Neuronal stem cell (in vitro differentiated cells): ENCODE measurements around the gene MRPS9.

Experiments
- DNase-seq: peaks from one replicate; pipeline ENCODE4 v3.0.0-alpha.2; 2013; ENCODE audit warnings: low spot score
- H2AFZ ChIP-seq: one replicate; pipeline ENCODE4 v1.6.1; 2013; ENCODE audit warnings: mild to moderate bottlenecking, low read length, inconsistent platforms
- H2AK5ac ChIP-seq: 2 replicates; pipeline ENCODE4 v1.6.1; 2013; ENCODE audit warnings: low read depth, mild to moderate bottlenecking, inconsistent platforms, low read length, moderate library complexity, mixed read lengths
- H2BK120ac ChIP-seq: 2 replicates; pipeline ENCODE4 v1.6.1; 2013; ENCODE audit warnings: low read depth, mild to moderate bottlenecking, inconsistent platforms, low read length, moderate library complexity, mixed read lengths
- H2BK12ac ChIP-seq: one replicate; pipeline ENCODE4 v1.6.1; 2013; ENCODE audit warnings: low read length, inconsistent platforms
- H2BK15ac ChIP-seq: 2 replicates; pipeline ENCODE4 v1.6.1; 2013; ENCODE audit warnings: mild to moderate bottlenecking, low read length, inconsistent platforms, mixed read lengths
- H2BK5ac ChIP-seq: one replicate; pipeline ENCODE4 v1.6.1; 2013; ENCODE audit warnings: inconsistent platforms, mild to moderate bottlenecking, low read length, moderate library complexity
- H3K14ac ChIP-seq: one replicate; pipeline ENCODE4 v1.6.1; 2013; ENCODE audit warnings: low read length, inconsistent platforms
- H3K18ac ChIP-seq: 2 replicates; pipeline ENCODE4 v1.6.1; 2013; ENCODE audit warnings: low read length, inconsistent platforms
- H3K23ac ChIP-seq: 2 replicates; pipeline ENCODE4 v1.6.1; 2013; ENCODE audit warnings: low read depth, mild to moderate bottlenecking, mixed read lengths, low read length, inconsistent platforms; ENCODE audit not compliant: poor library complexity
- H3K27ac ChIP-seq: replicated peaks from 3 replicates; pipeline ENCODE4 v1.5.1; 2013; ENCODE audit warnings: low read length, inconsistent platforms
- H3K27me3 ChIP-seq, 3 experiments: 2 replicates each; pipeline ENCODE4 v1.6.1; 2013; ENCODE audit warnings: low read length in 3 of 3, mild to moderate bottlenecking in 2 of 3, inconsistent platforms in 1 of 3, low read depth in 1 of 3, mixed read lengths in 1 of 3, moderate library complexity in 1 of 3; ENCODE audit not compliant: control insufficient read depth in 3 of 3, insufficient read depth in 3 of 3
- H3K36me3 ChIP-seq, 2 donors: replicated peaks in 1 of 2; 2 replicates each; pipeline ENCODE4 v1.6.1; 2013; ENCODE audit warnings: low read length in 2 of 2; ENCODE audit not compliant: control insufficient read depth in 2 of 2, insufficient read depth in 2 of 2
- H3K4ac ChIP-seq: 2 replicates; pipeline ENCODE4 v1.6.1; 2013; ENCODE audit warnings: inconsistent platforms, mild to moderate bottlenecking, low read length, moderate library complexity
- H3K4me1 ChIP-seq, 2 donors: 1 replicate in 1 of 2; 2 replicates in 1 of 2; pipeline ENCODE4 v1.6.1; 2013; ENCODE audit warnings: low read length in 2 of 2, low read depth in 1 of 2; ENCODE audit not compliant: control insufficient read depth in 2 of 2, insufficient read depth in 1 of 2
- H3K4me2 ChIP-seq: one replicate; pipeline ENCODE4 v1.6.1; 2013; ENCODE audit warnings: mild to moderate bottlenecking, low read length, inconsistent platforms; ENCODE audit not compliant: insufficient read depth, poor library complexity, severe bottlenecking
- H3K4me3 ChIP-seq, 2 donors: 2 replicates each; pipeline ENCODE4 v1.5.1; 2013; ENCODE audit warnings: low read length in 2 of 2, mild to moderate bottlenecking in 2 of 2, inconsistent platforms in 1 of 2, moderate library complexity in 1 of 2
- H3K79me1 ChIP-seq: one replicate; pipeline ENCODE4 v1.6.1; 2013; ENCODE audit warnings: low read depth, mild to moderate bottlenecking, inconsistent platforms, low read length, moderate library complexity
- H3K9ac ChIP-seq: one replicate; pipeline ENCODE4 v1.6.1; 2013; ENCODE audit warnings: mild to moderate bottlenecking, low read depth, low read length, inconsistent platforms; ENCODE audit not compliant: poor library complexity
- H3K9me3 ChIP-seq, 2 donors: replicated peaks in 1 of 2; 2 replicates each; pipeline versions ENCODE3 to v1.6.1; 2013; ENCODE audit warnings: low read length in 2 of 2, mild to moderate bottlenecking in 2 of 2, inconsistent platforms in 1 of 2, low read depth in 1 of 2, mixed read lengths in 1 of 2, moderate library complexity in 1 of 2; ENCODE audit not compliant: control insufficient read depth in 2 of 2, insufficient read depth in 1 of 2
- H4K8ac ChIP-seq: one replicate; pipeline ENCODE4 v1.6.1; 2013; ENCODE audit warnings: low read depth, mild to moderate bottlenecking, inconsistent platforms, low read length, moderate library complexity
- H4K91ac ChIP-seq: one replicate; pipeline ENCODE4 v1.6.1; 2013; ENCODE audit warnings: low read length, low read depth, mild to moderate bottlenecking, inconsistent platforms; ENCODE audit not compliant: poor library complexity
- WGBS, 2 donors: extraction: QIAGEN DNeasy Blood & Tissue Kit; methylation state at CpG; one replicate each; pipeline ENCODE4 v1.1.7; 2013; ENCODE audit warnings: missing lambda C conversion rate in 2 of 2, mixed read lengths in 1 of 2; ENCODE audit not compliant: insufficient read length in 2 of 2, insufficient replicate concordance in 1 of 2; ENCODE audit errors: extremely low coverage in 2 of 2; 5-methylcytosine and 5-hydroxymethylcytosine counted together

MRPS9 gene

GRCh38 chr2:105076121-105076520 lies 38.3 kb downstream of the MRPS9 start:
- Histone ChIP-seq H2BK5ac (no peak overlapping the region), H4K91ac (no peak overlapping the region), H3K4ac (no peak overlapping the region), H3K4me2 (no peak overlapping the region), H3K9me3 (no peaks in the 10 kb centered on the region), H3K18ac (no peak overlapping the region), H2AFZ (no peak overlapping the region), H2BK15ac (no peak overlapping the region), H2BK120ac (no peak overlapping the region), H3K4me1 (peaks cover 2 to 7% of the 10 kb centered on the region in 2 donors), H2BK12ac (no peak overlapping the region), H3K79me1 (no peaks in the 10 kb centered on the region), H3K23ac (no peak overlapping the region), H3K14ac (no peak overlapping the region), H3K4me3 (no peak overlapping the region), H3K27ac (no peak overlapping the region), H3K36me3 (peaks cover 1 to 8% of the 10 kb centered on the region in 2 donors), H4K8ac (no peak overlapping the region), H3K27me3 (no peaks in the 10 kb centered on the region), H2AK5ac (no peak overlapping the region), H3K9ac (no peak overlapping the region)
- WGBS, 2 donors: no CpG with 5 or more reads among the region's 3 CpGs
- DNase-seq: no peak

DNA sequence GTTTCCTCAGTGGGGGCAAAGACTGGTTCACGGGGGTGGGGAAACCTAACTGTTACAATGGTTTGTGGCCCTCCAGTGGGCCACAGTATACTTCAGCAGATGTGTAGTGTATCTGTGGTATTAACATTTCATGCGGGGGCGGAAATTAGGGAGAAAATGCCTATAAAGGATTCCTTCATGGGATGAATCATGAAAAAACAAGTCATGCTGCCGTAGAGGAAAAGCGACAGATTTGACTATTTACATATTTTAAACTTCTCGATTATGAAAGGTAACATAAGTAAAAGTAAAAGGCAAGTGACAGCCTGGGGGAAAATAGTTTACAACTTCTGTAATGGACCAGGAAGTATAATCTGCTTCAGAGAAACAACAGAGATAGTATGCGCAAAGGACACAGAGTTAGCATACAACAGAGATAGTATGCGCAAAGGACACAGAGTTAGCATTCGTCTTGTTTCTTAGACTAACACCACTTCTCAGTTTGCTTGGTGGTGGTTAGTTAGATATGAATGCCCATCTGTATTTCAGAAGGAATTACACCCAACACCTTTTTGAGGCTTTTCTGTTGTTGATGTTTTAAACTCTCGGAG lies 41.1 kb downstream of the MRPS9 start:
- no CpG with 5 or more reads among the region's 10 CpGs for WGBS, 2 donors
- Histone ChIP-seq H2BK120ac (no peak overlapping the region), H4K91ac (no peak overlapping the region), H3K4ac (no peak overlapping the region), H3K79me1 (no peaks in the 10 kb centered on the region), H3K9ac (no peak overlapping the region), H4K8ac (no peak overlapping the region), H2AFZ (no peak overlapping the region), H2BK12ac (no peak overlapping the region), H3K14ac (no peak overlapping the region), H3K4me2 (no peak overlapping the region), H2AK5ac (no peak overlapping the region), H2BK15ac (no peak overlapping the region), H3K27ac (no peak overlapping the region), H3K18ac (no peak overlapping the region), H3K36me3 (peaks cover 3 to 8% of the 10 kb centered on the region in 2 donors), H3K4me3 (no peak overlapping the region), H3K4me1 (peaks cover 3 to 10% of the 10 kb centered on the region in 2 donors), H3K23ac (no peak overlapping the region), H3K9me3 (no peaks in the 10 kb centered on the region), H2BK5ac (no peak overlapping the region), H3K27me3 (no peaks in the 10 kb centered on the region)
- no peak for DNase-seq

- Histone ChIP-seq H3K27me3 (no peaks in the 10 kb centered on the region), H4K91ac (no peak overlapping the region), H2BK120ac (no peak overlapping the region), H4K8ac (no peak overlapping the region), H3K4me1 (peaks cover 3 to 10% of the 10 kb centered on the region in 2 donors), H3K27ac (no peak overlapping the region), H2AK5ac (no peak overlapping the region), H3K4me2 (no peak overlapping the region), H3K9me3 (no peaks in the 10 kb centered on the region), H2AFZ (no peak overlapping the region), H3K14ac (no peak overlapping the region), H3K23ac (no peak overlapping the region), H3K18ac (no peak overlapping the region), H3K4ac (no peak overlapping the region), H2BK12ac (no peak overlapping the region), H3K4me3 (no peak overlapping the region), H3K9ac (no peak overlapping the region), H3K79me1 (no peaks in the 10 kb centered on the region), H3K36me3 (peaks cover 3 to 8% of the 10 kb centered on the region in 2 donors), H2BK5ac (no peak overlapping the region), H2BK15ac (no peak overlapping the region)
- no peak for DNase-seq
Measured at GRCh38 chr2:105080461-105080860, 42.6 kb downstream of the MRPS9 start.

- H3K4ac ChIP-seq: peak overlapping the region; percentile 84
- H3K4me2 ChIP-seq: no peak overlapping the region
- H2AFZ ChIP-seq: no peak overlapping the region
- H2BK120ac ChIP-seq: no peak overlapping the region
- peak overlapping the region; percentile 32 for H4K91ac ChIP-seq
- H3K27ac ChIP-seq: no peak overlapping the region
- H3K27me3 ChIP-seq: no peaks in the 10 kb centered on the region
- H4K8ac ChIP-seq: no peak overlapping the region
- no peak overlapping the region for H3K23ac ChIP-seq
- no peak overlapping the region for H2BK5ac ChIP-seq
- no peak overlapping the region for H2BK12ac ChIP-seq
- no peak overlapping the region for H2BK15ac ChIP-seq
- peaks cover 3 to 10% of the 10 kb centered on the region in 2 donors for H3K4me1 ChIP-seq
- no peak overlapping the region for H3K9ac ChIP-seq
- WGBS, 2 donors: no CpG with 5 or more reads among the region's 20 CpGs
- no peak overlapping the region for H3K14ac ChIP-seq
- peaks cover 3 to 8% of the 10 kb centered on the region in 2 donors for H3K36me3 ChIP-seq
- no peak overlapping the region for H3K4me3 ChIP-seq
- DNase-seq: no peak
- no peaks in the 10 kb centered on the region for H3K79me1 ChIP-seq
- no peaks in the 10 kb centered on the region for H3K9me3 ChIP-seq
- no peak overlapping the region for H2AK5ac ChIP-seq
- H3K18ac ChIP-seq: no peak overlapping the region
Measured at GRCh38 chr2:105081006-105081601, 43.2 kb downstream of the MRPS9 start.
